ENCODE data around the gene ZNRD2.

The ZNRD2 gene

DNA sequence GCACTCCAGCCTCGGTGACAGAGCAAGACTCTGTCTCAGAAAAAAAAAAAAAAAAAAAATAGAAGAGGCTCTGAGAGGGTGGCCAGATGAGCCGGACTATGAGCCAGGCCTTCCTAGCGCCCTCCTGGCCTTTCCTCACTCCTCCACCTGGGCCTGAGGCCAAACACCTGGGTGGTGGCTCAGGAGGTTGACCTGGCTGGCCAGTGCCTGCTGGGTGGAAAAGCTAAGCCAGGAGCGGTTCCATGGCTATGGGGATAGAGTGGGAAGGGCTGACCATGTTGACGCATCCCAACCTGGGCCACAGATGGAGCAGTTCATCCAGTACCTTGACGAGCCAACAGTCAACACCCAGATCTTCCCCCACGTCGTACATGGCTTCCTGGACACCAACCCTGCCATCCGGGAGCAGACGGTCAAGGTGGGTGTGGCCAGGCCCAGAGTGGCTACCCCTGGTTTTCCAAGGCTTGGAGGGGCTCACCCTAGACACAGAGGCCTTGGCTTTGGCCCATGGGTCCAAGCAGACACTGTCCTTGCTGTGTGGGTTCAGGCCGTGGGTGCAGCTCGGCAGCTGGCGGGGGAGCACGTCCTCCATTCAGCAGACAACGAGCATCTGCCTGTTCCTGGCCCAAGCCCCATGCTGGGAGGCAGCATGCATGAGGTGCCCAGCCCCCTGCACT lies 37.8 kb upstream of the ZNRD2 start:
- TF ChIP-seq, protein P1, sequence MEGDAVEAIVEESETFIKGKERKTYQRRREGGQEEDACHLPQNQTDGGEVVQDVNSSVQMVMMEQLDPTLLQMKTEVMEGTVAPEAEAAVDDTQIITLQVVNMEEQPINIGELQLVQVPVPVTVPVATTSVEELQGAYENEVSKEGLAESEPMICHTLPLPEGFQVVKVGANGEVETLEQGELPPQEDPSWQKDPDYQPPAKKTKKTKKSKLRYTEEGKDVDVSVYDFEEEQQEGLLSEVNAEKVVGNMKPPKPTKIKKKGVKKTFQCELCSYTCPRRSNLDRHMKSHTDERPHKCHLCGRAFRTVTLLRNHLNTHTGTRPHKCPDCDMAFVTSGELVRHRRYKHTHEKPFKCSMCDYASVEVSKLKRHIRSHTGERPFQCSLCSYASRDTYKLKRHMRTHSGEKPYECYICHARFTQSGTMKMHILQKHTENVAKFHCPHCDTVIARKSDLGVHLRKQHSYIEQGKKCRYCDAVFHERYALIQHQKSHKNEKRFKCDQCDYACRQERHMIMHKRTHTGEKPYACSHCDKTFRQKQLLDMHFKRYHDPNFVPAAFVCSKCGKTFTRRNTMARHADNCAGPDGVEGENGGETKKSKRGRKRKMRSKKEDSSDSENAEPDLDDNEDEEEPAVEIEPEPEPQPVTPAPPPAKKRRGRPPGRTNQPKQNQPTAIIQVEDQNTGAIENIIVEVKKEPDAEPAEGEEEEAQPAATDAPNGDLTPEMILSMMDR (IDR thresholded peaks at IDR 0.05; ENCODE audit: low read depth, low read length) = no peak
- Histone ChIP-seq H3K4me3 (ENCODE audit: low read depth, low read length) (no peak overlapping the region), H3K9me3 (ENCODE audit: severe bottlenecking) (no peaks in the 10 kb centered on the region), H3K36me3 (peaks cover 69% of the 10 kb centered on the region), H3K27me3 (ENCODE audit: insufficient read depth, low read depth, severe bottlenecking) (no peaks in the 10 kb centered on the region), H3K27ac (no peak overlapping the region)
- DNase-seq = no peak

DNA sequence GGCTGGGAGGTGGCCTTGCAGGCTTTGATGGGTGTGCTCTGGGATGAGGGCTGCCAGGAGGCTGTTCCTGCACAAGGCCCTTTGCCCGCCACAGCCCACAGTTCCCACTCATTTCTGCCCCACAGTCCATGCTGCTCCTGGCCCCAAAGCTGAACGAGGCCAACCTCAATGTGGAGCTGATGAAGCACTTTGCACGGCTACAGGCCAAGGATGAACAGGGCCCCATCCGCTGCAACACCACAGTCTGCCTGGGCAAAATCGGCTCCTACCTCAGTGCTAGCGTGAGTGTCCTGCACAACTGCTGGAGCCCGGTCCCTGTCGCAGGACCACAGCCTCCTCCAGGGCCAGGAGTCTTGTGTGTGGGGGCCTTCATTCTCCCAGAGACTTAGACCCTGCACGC lies 35.2 kb upstream of the ZNRD2 start:
- Histone ChIP-seq H3K9me3 (ENCODE audit: severe bottlenecking) (no peaks in the 10 kb centered on the region), H3K27me3 (ENCODE audit: insufficient read depth, low read depth, severe bottlenecking) (no peaks in the 10 kb centered on the region), H3K27ac (no peak overlapping the region; the same call in 1 of the 2 replicates), H3K4me3 (ENCODE audit: low read depth, low read length) (no peak overlapping the region), H3K36me3 (peaks cover 71% of the 10 kb centered on the region)
- no peak for DNase-seq
- TF ChIP-seq, protein P1 (IDR thresholded peaks at IDR 0.05; ENCODE audit: low read depth, low read length) = no peak

DNA sequence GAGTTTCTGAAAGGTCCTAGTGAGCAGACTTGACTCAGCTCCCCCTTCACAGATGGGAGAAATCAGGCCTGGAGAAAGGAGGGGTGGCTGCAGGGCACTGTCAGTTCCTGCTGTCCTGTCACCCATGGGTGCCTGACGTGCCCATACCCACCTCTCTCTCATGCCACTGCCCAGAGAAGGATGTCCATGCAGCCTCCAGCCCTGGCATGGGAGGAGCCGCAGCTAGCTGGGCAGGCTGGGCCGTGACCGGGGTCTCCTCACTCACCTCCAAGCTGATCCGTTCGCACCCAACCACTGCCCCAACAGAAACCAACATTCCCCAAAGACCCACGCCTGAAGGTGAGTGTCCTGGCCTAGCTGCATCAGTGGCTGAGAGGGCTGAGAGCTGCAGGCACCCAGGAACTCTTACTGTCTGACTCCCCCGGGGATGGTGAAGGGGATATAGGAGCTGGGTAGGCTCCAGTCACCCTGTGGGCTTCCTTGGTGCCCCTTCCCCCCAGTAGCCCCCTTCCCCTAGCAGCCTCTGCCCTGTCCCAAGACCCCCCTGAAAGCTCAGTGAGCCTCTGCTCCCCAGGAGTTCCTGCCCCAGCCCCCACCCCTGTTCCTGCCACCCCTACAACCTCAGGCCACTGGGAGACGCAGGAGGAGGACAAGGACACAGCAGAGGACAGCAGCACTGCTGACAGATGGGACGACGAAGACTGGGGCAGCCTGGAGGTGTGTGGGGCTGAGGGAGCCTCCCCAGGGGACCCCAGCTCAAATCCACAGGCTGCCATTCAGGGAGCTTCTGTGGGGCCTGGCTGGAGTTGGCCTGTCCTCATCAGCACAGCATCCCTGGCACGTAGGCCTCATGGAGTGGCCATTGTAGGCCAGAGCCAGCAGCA lies 33.6 kb upstream of the ZNRD2 start:
- peak overlapping the region; percentile 77 for H3K27ac ChIP-seq
- no peak overlapping the region for H3K4me3 ChIP-seq (ENCODE audit: low read depth, low read length)
- TF ChIP-seq, protein P1 (IDR thresholded peaks at IDR 0.05; ENCODE audit: low read depth, low read length) = no peak
- no peaks in the 10 kb centered on the region for H3K9me3 ChIP-seq (ENCODE audit: severe bottlenecking)
- no peaks in the 10 kb centered on the region for H3K27me3 ChIP-seq (ENCODE audit: insufficient read depth, low read depth, severe bottlenecking)
- DNase-seq = peak; percentile 65
- peaks cover 58% of the 10 kb centered on the region for H3K36me3 ChIP-seq

DNA sequence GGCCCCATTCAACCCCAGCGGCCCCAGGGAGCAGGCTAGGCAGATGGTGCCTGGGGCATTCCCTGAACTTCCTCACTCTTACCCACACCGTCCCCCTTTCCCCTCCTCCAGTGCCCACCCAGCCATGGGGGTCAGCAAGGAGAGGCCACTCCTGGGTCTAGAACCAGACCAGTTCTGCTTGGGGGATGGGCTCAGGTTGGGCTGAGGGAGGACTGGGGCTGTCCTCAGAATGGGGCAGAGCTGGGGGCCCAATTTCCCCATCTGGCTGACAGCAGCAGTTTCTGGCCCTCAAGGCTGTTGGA lies 33.0 kb upstream of the ZNRD2 start:
- Histone ChIP-seq H3K36me3 (peaks cover 54% of the 10 kb centered on the region), H3K4me3 (ENCODE audit: low read depth, low read length) (no peak overlapping the region), H3K9me3 (ENCODE audit: severe bottlenecking) (no peaks in the 10 kb centered on the region), H3K27me3 (ENCODE audit: insufficient read depth, low read depth, severe bottlenecking) (no peaks in the 10 kb centered on the region), H3K27ac (peak overlapping the region; percentile 77)
- TF ChIP-seq, protein P1 (IDR thresholded peaks at IDR 0.05; ENCODE audit: low read depth, low read length) = no peak
- DNase-seq = no peak

DNA sequence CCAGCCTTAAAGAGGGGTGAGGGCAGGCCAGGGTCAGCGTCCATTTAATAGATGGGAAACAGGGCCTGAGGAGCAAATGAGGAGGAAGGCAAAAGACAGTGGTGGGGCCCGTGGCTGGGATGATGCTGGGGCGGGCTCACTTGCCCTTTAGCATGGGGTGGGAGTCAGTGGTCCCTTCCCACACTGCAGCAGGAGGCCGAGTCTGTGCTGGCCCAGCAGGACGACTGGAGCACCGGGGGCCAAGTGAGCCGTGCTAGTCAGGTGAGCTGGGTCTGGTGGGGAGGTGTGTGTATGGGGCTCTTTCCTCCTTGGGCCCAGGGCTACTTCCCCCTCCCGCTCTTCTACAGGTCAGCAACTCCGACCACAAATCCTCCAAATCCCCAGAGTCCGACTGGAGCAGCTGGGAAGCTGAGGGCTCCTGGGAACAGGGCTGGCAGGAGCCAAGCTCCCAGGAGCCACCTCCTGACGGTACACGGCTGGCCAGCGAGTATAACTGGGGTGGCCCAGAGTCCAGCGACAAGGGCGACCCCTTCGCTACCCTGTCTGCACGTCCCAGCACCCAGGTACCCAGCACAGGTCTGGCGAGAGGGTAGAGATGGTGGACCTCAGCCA lies 32.6 kb upstream of the ZNRD2 start:
- DNase-seq = peak; percentile 83
- H3K4me3 ChIP-seq (ENCODE audit: low read depth, low read length) = no peak overlapping the region
- H3K27ac ChIP-seq = peak overlapping the region; percentile 77
- H3K9me3 ChIP-seq (ENCODE audit: severe bottlenecking) = no peaks in the 10 kb centered on the region
- H3K36me3 ChIP-seq = peaks cover 50% of the 10 kb centered on the region
- H3K27me3 ChIP-seq (ENCODE audit: insufficient read depth, low read depth, severe bottlenecking) = no peaks in the 10 kb centered on the region
- TF ChIP-seq, protein P1 (IDR thresholded peaks at IDR 0.05; ENCODE audit: low read depth, low read length) = peak; percentile 8; the same call in 1 of the 2 replicates
